GM08714 (cell line): ENCODE measurements around the gene FAM149B1.

Experiments used
- H3K4me3 ChIP-seq: fragments of 200-500 bp; sonication (Bioruptor generic); 2 replicates; pipeline ENCODE4 v1.5.1; 2014; ENCODE audit warnings: mild to moderate bottlenecking, low read length, inconsistent platforms
- ZNF274 ChIP-seq: IDR thresholded peaks from 2 replicates; pipeline ENCODE4 v1.6.1; 2012; ENCODE audit warnings: mild to moderate bottlenecking, low read depth, low read length

FAM149B1 gene

GRCh38 chr10:73261362-73261995 lies 93.6 kb downstream of the FAM149B1 start:
- TF ChIP-seq ZNF274, result no peak
- H3K4me3 ChIP-seq, result no peak overlapping the region

- no peak overlapping the region for H3K4me3 ChIP-seq
- no peak for TF ChIP-seq ZNF274
These were observed 94.3 kb downstream of the FAM149B1 start for GRCh38 chr10:73262105-73262730.

- no peak overlapping the region for H3K4me3 ChIP-seq
- TF ChIP-seq ZNF274, result no peak
These were observed 95.1 kb downstream of the FAM149B1 start for GRCh38 chr10:73262880-73263555.

GRCh38 chr10:73263693-73264347 lies 95.9 kb downstream of the FAM149B1 start:
- no peak overlapping the region for H3K4me3 ChIP-seq
- no peak for TF ChIP-seq ZNF274

GRCh38 chr10:73264423-73264822 lies 96.5 kb downstream of the FAM149B1 start:
- TF ChIP-seq ZNF274, result no peak

GRCh38 chr10:73281097-73281496 lies 113.2 kb downstream of the FAM149B1 start:
- TF ChIP-seq ZNF274, result no peak
- H3K4me3 ChIP-seq, result no peak overlapping the region

More at GRCh38 chr10:73264423-73264822, 96.5 kb downstream of the FAM149B1 start:
- no peak overlapping the region for H3K4me3 ChIP-seq

- no peak for TF ChIP-seq ZNF274
These were observed 119.5 kb downstream of the FAM149B1 start for GRCh38 chr10:73287441-73287840.

GRCh38 chr10:73289958-73290357 lies 122.0 kb downstream of the FAM149B1 start:
- no peak for TF ChIP-seq ZNF274
- no peak overlapping the region for H3K4me3 ChIP-seq

More at GRCh38 chr10:73287441-73287840, 119.5 kb downstream of the FAM149B1 start:
- H3K4me3 ChIP-seq, result no peak overlapping the region

GRCh38 chr10:73293461-73293860 lies 125.5 kb downstream of the FAM149B1 start:
- H3K4me3 ChIP-seq, result no peak overlapping the region
- no peak for TF ChIP-seq ZNF274
